CD4-positive, alpha-beta T cell (primary cell): ENCODE results near the gene ATP6V1G3. TPM values are rescaled to one million over a fixed set of nuclear protein-coding genes. Genes with fewer than 3 reads are reported as not detected.

ENCODE experiments used
- ATAC-seq: fragments of 200-7000 bp; cut with Tn5 transposase; one replicate; pipeline ENCODE4 v1.10.0; 2022; ENCODE audit warnings: mild to moderate bottlenecking; ENCODE audit not compliant: poor library complexity
- CTCF ChIA-PET: fragments of 350-600 bp; sonication (Branson Sonifier 250); formaldehyde crosslinking; loops from one replicate; lab custom pipeline; 2021; ENCODE audit warnings: antibody characterized with exemption, inconsistent platforms; lab: Charles Lee
- POLR2A ChIA-PET: fragments of 350-600 bp; sonication (Branson Sonifier 250); formaldehyde crosslinking; loops from one replicate; lab custom pipeline; 2021; ENCODE audit warnings: antibody characterized with exemption, inconsistent platforms; lab: Charles Lee
- DNase-seq, 14 experiments: peaks; one replicate each; pipeline ENCODE4 v3.0.0-alpha.2; 2013 to 2020; ENCODE audit warnings: mixed read lengths in 2 of 14
- H3K27ac ChIP-seq, 2 donors: one replicate each; pipeline versions ENCODE4 v1.5.1 to v1.7.0; 2013; ENCODE audit warnings: low read length in 2 of 2, low read depth in 1 of 2, mild to moderate bottlenecking in 1 of 2
- H3K27me3 ChIP-seq, 2 experiments: 1 replicate in 1 of 2; 2 replicates in 1 of 2; pipeline versions ENCODE4 v1.6.1 to v1.7.0; 2013; ENCODE audit warnings: low read length in 2 of 2, control low read depth in 1 of 2, mild to moderate bottlenecking in 1 of 2, moderate library complexity in 1 of 2; ENCODE audit not compliant: insufficient read depth in 2 of 2, control insufficient read depth in 1 of 2
- H3K36me3 ChIP-seq: one replicate; pipeline ENCODE4 v1.6.1; 2013; ENCODE audit warnings: low read length, control low read depth; ENCODE audit not compliant: insufficient read depth
- H3K4me1 ChIP-seq: one replicate; pipeline ENCODE4 v1.6.1; 2013; ENCODE audit warnings: low read length, control low read depth; ENCODE audit not compliant: insufficient read depth
- H3K4me3 ChIP-seq: one replicate; pipeline ENCODE4 v1.5.1; 2013; ENCODE audit warnings: mild to moderate bottlenecking, low read length, moderate library complexity
- H3K9me3 ChIP-seq, 2 experiments: 1 replicate in 1 of 2; 2 replicates in 1 of 2; pipeline versions ENCODE4 v1.6.1 to v1.7.0; 2013; ENCODE audit warnings: low read length in 2 of 2, mild to moderate bottlenecking in 2 of 2, control low read depth in 1 of 2, moderate library complexity in 1 of 2; ENCODE audit not compliant: control insufficient read depth in 1 of 2, insufficient read depth in 1 of 2
- H3K27ac Mint-ChIP-seq: one replicate; pipeline ENCODE4 v1.8.0; 2020; ENCODE audit warnings: mixed read lengths
- H3K27me3 Mint-ChIP-seq: one replicate; pipeline ENCODE4 v1.8.0; 2021; ENCODE audit warnings: mixed read lengths
- H3K36me3 Mint-ChIP-seq: one replicate; pipeline ENCODE4 v1.8.0; 2021; ENCODE audit warnings: low read depth, mixed read lengths
- H3K4me1 Mint-ChIP-seq: one replicate; pipeline ENCODE4 v1.8.0; 2021; ENCODE audit warnings: low read depth, mixed read lengths
- H3K4me3 Mint-ChIP-seq: one replicate; pipeline ENCODE4 v1.8.0; 2020; ENCODE audit warnings: mild to moderate bottlenecking, mixed read lengths
- H3K9me3 Mint-ChIP-seq: one replicate; pipeline ENCODE4 v1.8.0; 2020; ENCODE audit warnings: mixed read lengths
- intact Hi-C, 2 experiments: fragments of 100-400 bp; cut with DNase I in 1 of 2; cut with micrococcal nuclease in 1 of 2; formaldehyde crosslinking; loops; one replicate each; pipeline versions ENCODE4 v1.15.1 to v1.9.0; 2023 to 2025; cut with DNase I, micrococcal nuclease
- total RNA-seq, 174 experiments: library from RNA in 2 of 174; stranded (reverse) in 2 of 174; gene quantifications; one replicate each; pipeline ENCODE4 v1.2.3 and lab custom pipeline; 2021 to 2026
- TF ChIP-seq, protein P1 (sequence below): fragments of 200-600 bp; IDR thresholded peaks from one replicate; pipeline ENCODE4 v1.8.0; 2022; ENCODE audit warnings: antibody characterized with exemption, mild to moderate bottlenecking

ATP6V1G3 gene
- total RNA-seq, 2 experiments from 2014 or later: not detected

DNA sequence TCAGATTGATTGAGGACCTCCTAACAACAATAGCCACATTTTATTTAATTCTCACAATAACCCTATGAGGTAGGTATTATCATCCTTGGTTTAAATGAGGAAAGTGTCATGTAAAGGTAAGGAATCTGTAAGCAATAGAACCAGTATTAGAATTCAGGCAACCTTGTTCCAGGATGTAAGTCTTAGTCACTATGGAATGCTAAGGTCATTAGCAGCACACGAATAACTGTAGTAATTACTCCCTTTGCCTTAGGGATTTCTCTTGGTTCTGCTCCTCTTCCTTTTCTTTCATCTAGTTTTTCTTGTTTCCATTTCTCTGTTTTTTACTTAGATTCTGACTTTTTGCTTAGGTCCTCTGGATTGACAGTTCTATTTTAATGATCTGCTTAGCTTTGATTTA lies 23.1 kb upstream of the ATP6V1G3 start:
- no peaks in the 10 kb centered on the region for H3K36me3 ChIP-seq
- H3K36me3 Mint-ChIP-seq: peaks cover 8% of the 10 kb centered on the region

DNA sequence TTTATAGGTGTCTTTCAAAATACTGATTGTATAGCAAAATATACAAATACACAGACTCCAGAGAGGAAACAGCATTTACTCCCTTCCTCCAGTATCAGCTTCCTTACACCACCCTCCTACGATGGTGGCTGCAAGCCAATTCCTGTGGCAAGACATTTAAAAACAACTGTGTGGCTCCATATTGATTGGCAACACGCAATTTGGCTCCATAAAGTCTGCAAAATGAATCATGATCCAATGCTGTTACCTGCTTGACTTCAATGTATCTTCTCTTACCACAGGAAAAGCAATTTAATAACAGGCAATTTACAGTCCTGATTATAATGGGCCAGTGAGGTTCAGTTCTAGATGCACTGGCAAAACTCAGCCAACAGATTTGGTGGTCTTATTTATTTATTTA lies 19.7 kb upstream of the ATP6V1G3 start:
- Mint-ChIP-seq H3K4me1 (peaks cover 82% of the 10 kb centered on the region), H3K9me3 (no peaks in the 10 kb centered on the region), H3K4me3 (no peak overlapping the region), H3K27ac (peak overlapping the region; percentile 61), H3K27me3 (no peaks in the 10 kb centered on the region), H3K36me3 (no peaks in the 10 kb centered on the region)
- intact Hi-C loops: loop anchor here in 1 of 2 experiments (5.0 kb wide), 1 partner anchor 37 kb away; no protein-coding TSS in a partner anchor
- H3K4me1 ChIP-seq: peaks cover 27% of the 10 kb centered on the region
- no peaks in the 10 kb centered on the region for H3K9me3 ChIP-seq
- ATAC-seq: no peak
- no peak overlapping the region for H3K27ac ChIP-seq
- H3K4me3 ChIP-seq: no peak overlapping the region
- no peaks in the 10 kb centered on the region for H3K36me3 ChIP-seq
- ChIA-PET CTCF (interaction anchor here (0.8 to 1.7 kb wide), 4 partner anchors 12 to 36 kb away, joined by 3 read pairs; no protein-coding TSS in a partner anchor), POLR2A (interaction anchor here (1.0 to 1.9 kb wide), 6 partner anchors 12 to 122 kb away, joined by 3 to 6 read pairs (median 4); no protein-coding TSS in a partner anchor)
- DNase-seq: peak in 1 of 14 experiments; percentile 18
- TF ChIP-seq, protein P1, sequence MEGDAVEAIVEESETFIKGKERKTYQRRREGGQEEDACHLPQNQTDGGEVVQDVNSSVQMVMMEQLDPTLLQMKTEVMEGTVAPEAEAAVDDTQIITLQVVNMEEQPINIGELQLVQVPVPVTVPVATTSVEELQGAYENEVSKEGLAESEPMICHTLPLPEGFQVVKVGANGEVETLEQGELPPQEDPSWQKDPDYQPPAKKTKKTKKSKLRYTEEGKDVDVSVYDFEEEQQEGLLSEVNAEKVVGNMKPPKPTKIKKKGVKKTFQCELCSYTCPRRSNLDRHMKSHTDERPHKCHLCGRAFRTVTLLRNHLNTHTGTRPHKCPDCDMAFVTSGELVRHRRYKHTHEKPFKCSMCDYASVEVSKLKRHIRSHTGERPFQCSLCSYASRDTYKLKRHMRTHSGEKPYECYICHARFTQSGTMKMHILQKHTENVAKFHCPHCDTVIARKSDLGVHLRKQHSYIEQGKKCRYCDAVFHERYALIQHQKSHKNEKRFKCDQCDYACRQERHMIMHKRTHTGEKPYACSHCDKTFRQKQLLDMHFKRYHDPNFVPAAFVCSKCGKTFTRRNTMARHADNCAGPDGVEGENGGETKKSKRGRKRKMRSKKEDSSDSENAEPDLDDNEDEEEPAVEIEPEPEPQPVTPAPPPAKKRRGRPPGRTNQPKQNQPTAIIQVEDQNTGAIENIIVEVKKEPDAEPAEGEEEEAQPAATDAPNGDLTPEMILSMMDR: no peak
- H3K27me3 ChIP-seq: no peaks in the 10 kb centered on the region

More for the DNA sequence above, 23.1 kb upstream of the ATP6V1G3 start:
- no peak overlapping the region for H3K4me3 ChIP-seq
- H3K9me3 ChIP-seq: peaks cover 0 to 5% of the 10 kb centered on the region in 2 experiments
- no peak for DNase-seq
- H3K4me1 ChIP-seq: peaks cover 10% of the 10 kb centered on the region
- ChIA-PET POLR2A (interaction anchor here (1.3 to 1.6 kb wide), 2 partner anchors 35 to 57 kb away, joined by 3 to 9 read pairs; no protein-coding TSS in a partner anchor), CTCF (no interaction called here)
- intact Hi-C loops: loop anchor here in 1 of 2 experiments (5.0 kb wide), 1 partner anchor 34 kb away; no protein-coding TSS in a partner anchor
- H3K27ac ChIP-seq: no peak overlapping the region
- Mint-ChIP-seq H3K27ac (no peak overlapping the region), H3K27me3 (no peaks in the 10 kb centered on the region), H3K9me3 (peaks cover 6% of the 10 kb centered on the region), H3K4me3 (peak overlapping the region; percentile 1), H3K4me1 (peaks cover 77% of the 10 kb centered on the region)
- TF ChIP-seq, protein P1: no peak
- no peaks in the 10 kb centered on the region for H3K27me3 ChIP-seq
- no peak for ATAC-seq

DNA sequence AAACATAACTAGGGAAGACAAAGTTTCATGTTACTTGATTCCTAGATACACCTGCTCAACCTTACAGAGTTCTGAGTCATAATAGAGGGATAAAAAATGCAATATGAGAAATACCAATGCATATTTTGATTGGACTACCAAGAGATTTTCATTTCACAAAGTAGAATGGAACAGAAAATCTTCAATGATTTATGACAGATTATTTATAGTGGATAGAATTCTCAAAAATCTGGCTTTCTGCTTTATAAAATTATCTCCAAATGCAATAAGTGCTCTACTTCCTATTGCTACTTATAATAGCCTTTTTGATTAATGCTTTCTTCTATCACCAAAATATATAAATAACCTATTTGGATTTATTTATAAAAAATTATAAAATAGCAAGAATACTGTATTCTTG lies 18.9 kb upstream of the ATP6V1G3 start:
- Mint-ChIP-seq H3K36me3 (no peaks in the 10 kb centered on the region), H3K4me1 (peaks cover 82% of the 10 kb centered on the region), H3K27me3 (no peaks in the 10 kb centered on the region), H3K27ac (peak overlapping the region; percentile 40), H3K9me3 (no peaks in the 10 kb centered on the region), H3K4me3 (peak overlapping the region; percentile 1)
- Histone ChIP-seq H3K9me3 (no peaks in the 10 kb centered on the region), H3K36me3 (no peaks in the 10 kb centered on the region), H3K27ac (no peak overlapping the region), H3K27me3 (no peaks in the 10 kb centered on the region), H3K4me1 (peaks cover 29% of the 10 kb centered on the region), H3K4me3 (no peak overlapping the region)
- intact Hi-C loops: loop anchor here in 1 of 2 experiments (5.0 kb wide), 2 partner anchors 37 to 78 kb away; partner anchors contain the start of gene PTPRC
- TF ChIP-seq, protein P1: no peak
- no peak for ATAC-seq
- POLR2A ChIA-PET: interaction anchor here (1.0 to 1.9 kb wide), 5 partner anchors 13 to 122 kb away, joined by 3 to 6 read pairs (median 3); no protein-coding TSS in a partner anchor
- CTCF ChIA-PET: interaction anchor here (1.7 kb wide), 1 partner anchor 35 kb away, joined by 3 read pairs; no protein-coding TSS in a partner anchor
- DNase-seq: no peak
